Stimulated activated effector memory CD8-positive, alpha-beta T cell treated with anti-CD3 and anti-CD28 coated beads, Interleukin-12 subunit alpha, Interleukin-12 subunit beta, amount 100 ng/mL, for 72 hours (primary cell): ENCODE data around the gene CTCF.
"Not testable (repeated sequence)": the region's sequence is repeated elsewhere in the genome, so short reads cannot be mapped to it uniquely, and the experiment has no call there.

ENCODE experiments used
- ATAC-seq: fragments of 150-1000 bp; cut with Tn5 transposase; 2 replicates; pipeline ENCODE4 v1.10.0; 2021
- DNase-seq, 2 donors: peaks; one replicate each; pipeline ENCODE4 v3.0.0; 2021 to 2022; ENCODE audit warnings: low spot score in 2 of 2
- H3K27ac Mint-ChIP-seq: one replicate; pipeline ENCODE4 v1.8.0; 2022; ENCODE audit warnings: mild to moderate bottlenecking, mixed read lengths
- H3K36me3 Mint-ChIP-seq: one replicate; pipeline ENCODE4 v1.8.0; 2022; ENCODE audit warnings: mild to moderate bottlenecking, mixed read lengths
- H3K4me1 Mint-ChIP-seq: one replicate; pipeline ENCODE4 v1.8.0; 2022; ENCODE audit warnings: mixed read lengths
- H3K4me3 Mint-ChIP-seq: one replicate; pipeline ENCODE4 v1.8.0; 2022; ENCODE audit warnings: mild to moderate bottlenecking, mixed read lengths
- H3K9me3 Mint-ChIP-seq: one replicate; pipeline ENCODE4 v1.8.0; 2022; ENCODE audit warnings: mixed read lengths

CTCF gene, protein sequence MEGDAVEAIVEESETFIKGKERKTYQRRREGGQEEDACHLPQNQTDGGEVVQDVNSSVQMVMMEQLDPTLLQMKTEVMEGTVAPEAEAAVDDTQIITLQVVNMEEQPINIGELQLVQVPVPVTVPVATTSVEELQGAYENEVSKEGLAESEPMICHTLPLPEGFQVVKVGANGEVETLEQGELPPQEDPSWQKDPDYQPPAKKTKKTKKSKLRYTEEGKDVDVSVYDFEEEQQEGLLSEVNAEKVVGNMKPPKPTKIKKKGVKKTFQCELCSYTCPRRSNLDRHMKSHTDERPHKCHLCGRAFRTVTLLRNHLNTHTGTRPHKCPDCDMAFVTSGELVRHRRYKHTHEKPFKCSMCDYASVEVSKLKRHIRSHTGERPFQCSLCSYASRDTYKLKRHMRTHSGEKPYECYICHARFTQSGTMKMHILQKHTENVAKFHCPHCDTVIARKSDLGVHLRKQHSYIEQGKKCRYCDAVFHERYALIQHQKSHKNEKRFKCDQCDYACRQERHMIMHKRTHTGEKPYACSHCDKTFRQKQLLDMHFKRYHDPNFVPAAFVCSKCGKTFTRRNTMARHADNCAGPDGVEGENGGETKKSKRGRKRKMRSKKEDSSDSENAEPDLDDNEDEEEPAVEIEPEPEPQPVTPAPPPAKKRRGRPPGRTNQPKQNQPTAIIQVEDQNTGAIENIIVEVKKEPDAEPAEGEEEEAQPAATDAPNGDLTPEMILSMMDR

DNA sequence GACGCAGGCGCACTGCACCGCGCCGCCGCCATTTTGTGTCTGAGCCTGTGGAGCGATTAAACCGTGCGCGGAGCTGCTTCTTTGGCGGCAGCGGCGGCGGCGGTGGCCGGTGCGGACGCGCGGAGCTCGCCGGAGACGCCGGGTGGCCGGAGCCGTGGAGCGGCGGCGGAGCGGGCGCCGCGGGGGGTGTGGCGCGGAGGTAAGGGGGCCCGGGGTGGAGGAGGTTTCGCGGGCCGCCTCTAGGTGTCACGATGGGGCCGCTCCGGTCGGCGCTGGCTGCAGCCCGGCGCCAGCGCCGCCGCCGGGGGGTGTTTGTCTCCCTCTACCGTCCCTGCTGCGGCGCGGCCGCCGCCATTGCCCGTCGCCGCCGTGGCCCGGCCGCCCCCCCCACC is at the start of gene CTCF:
TSS of gene CTCF (plus strand) at position 1 of the 392 bp plus-strand sequence. CDS start 48,307 bp downstream, outside the sequence.
- H3K9me3 Mint-ChIP-seq = no peaks in the 10 kb centered on the region
- H3K4me3 Mint-ChIP-seq = peak within 1 kb of the TSS; percentile 84
- peak; percentile 72 for ATAC-seq
- peaks cover 18% of the 10 kb centered on the region for H3K36me3 Mint-ChIP-seq
- peaks cover 39% of the 10 kb centered on the region for H3K4me1 Mint-ChIP-seq
- H3K27ac Mint-ChIP-seq = peak within 1 kb of the TSS; percentile 94
- DNase-seq = peak in 1 of 2 donors; percentile 96

DNA sequence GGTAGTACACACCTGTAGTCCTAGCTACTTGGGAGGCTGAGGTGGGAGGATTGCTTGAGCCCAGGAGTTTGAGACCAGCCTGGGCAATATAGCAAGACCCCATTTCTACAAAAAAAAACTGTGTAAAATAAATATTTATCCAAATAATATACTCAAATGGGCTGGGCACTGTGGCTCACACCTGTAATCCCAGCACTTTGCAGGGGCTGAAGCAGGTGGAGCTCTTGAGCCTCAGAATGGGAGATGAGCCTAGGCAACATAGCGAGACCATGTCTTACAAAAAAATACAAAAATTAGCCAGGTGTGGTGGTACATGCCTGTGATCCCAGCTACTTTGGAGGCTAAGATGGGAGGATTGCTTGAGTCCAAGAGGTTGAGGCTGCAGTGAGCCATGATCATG is 48.4 kb upstream of the CTCF start:
- H3K9me3 Mint-ChIP-seq, H3K27ac Mint-ChIP-seq, DNase-seq, H3K36me3 Mint-ChIP-seq, ATAC-seq, H3K4me3 Mint-ChIP-seq: not testable (repeated sequence)
- peaks cover 13% of the 10 kb centered on the region for H3K4me1 Mint-ChIP-seq

- ATAC-seq (peak; percentile 83), DNase-seq (peak; percentile 62 to 84)
- peak overlapping the region; percentile 68 for H3K27ac Mint-ChIP-seq
- no peak overlapping the region for H3K4me3 Mint-ChIP-seq
- no peaks in the 10 kb centered on the region for H3K9me3 Mint-ChIP-seq
- H3K36me3 Mint-ChIP-seq = no peaks in the 10 kb centered on the region
- peaks cover 15% of the 10 kb centered on the region for H3K4me1 Mint-ChIP-seq
Observed at GRCh38 chr16:67514382-67514828, 47.9 kb upstream of the CTCF start.

- ATAC-seq = no peak
- no peak overlapping the region for H3K4me3 Mint-ChIP-seq
- H3K4me1 Mint-ChIP-seq = peaks cover 32% of the 10 kb centered on the region
- DNase-seq = no peak
- no peaks in the 10 kb centered on the region for H3K9me3 Mint-ChIP-seq
- H3K36me3 Mint-ChIP-seq = peaks cover 4% of the 10 kb centered on the region
- no peak overlapping the region for H3K27ac Mint-ChIP-seq
Observed at GRCh38 chr16:67516296-67517154, 45.8 kb upstream of the CTCF start.

DNA sequence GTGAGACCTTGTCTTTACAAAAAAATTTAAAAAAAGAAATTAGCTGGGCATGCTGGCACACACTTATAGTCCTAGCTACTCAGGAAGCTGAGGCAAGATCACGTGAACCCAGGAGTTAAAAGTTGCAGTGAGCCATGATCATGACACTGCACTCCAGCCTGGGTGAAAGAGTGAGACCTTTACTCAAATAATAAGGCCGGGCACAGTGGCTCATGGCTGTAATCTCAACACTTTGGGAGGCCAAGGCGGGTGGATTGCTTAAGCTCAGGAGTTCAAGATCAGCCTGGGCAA is 45.2 kb upstream of the CTCF start:
- Mint-ChIP-seq H3K4me1 (peaks cover 34% of the 10 kb centered on the region), H3K27ac (no peak overlapping the region), H3K4me3 (no peak overlapping the region), H3K9me3 (no peaks in the 10 kb centered on the region), H3K36me3 (peaks cover 5% of the 10 kb centered on the region)
- DNase-seq = no peak
- ATAC-seq = no peak

GRCh38 chr16:67517661-67518423 is 44.5 kb upstream of the CTCF start:
- DNase-seq = no peak

DNA sequence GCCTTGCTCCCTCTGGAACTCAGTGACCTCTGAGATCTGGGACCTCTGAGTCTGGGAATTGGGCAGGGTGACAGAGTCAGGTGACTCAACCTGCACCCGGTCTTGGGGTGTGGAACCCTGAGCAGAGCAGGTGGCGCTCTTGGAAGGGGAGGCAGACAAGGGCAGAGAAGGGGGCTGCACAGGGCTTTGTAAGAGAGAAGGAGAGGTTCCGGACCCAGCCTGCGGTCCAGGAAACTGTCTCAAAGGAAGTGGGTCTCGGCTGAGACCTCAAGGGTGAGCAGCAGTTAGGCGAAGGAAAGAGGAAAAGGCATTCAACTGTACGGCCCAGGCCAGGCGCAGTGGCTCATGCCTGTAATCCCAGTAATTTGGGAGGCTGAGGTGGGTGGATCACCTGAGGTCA is 43.6 kb upstream of the CTCF start:
- peaks cover 5% of the 10 kb centered on the region for H3K36me3 Mint-ChIP-seq
- ATAC-seq (no peak), DNase-seq (no peak)
- H3K27ac Mint-ChIP-seq = no peak overlapping the region
- H3K4me1 Mint-ChIP-seq = peaks cover 39% of the 10 kb centered on the region
- H3K9me3 Mint-ChIP-seq = no peaks in the 10 kb centered on the region
- peak overlapping the region; percentile 20 for H3K4me3 Mint-ChIP-seq

More at GRCh38 chr16:67517661-67518423, 44.5 kb upstream of the CTCF start:
- Mint-ChIP-seq H3K36me3 (peaks cover 5% of the 10 kb centered on the region), H3K27ac (no peak overlapping the region), H3K9me3 (no peaks in the 10 kb centered on the region), H3K4me3 (no peak overlapping the region), H3K4me1 (peaks cover 38% of the 10 kb centered on the region)
- ATAC-seq = no peak

- H3K27ac Mint-ChIP-seq = no peak overlapping the region
- peak overlapping the region; percentile 20 for H3K4me3 Mint-ChIP-seq
- ATAC-seq = no peak
- H3K4me1 Mint-ChIP-seq = peaks cover 39% of the 10 kb centered on the region
- no peaks in the 10 kb centered on the region for H3K9me3 Mint-ChIP-seq
- peaks cover 5% of the 10 kb centered on the region for H3K36me3 Mint-ChIP-seq
- no peak for DNase-seq
Observed at GRCh38 chr16:67519242-67519641, 43.1 kb upstream of the CTCF start.

DNA sequence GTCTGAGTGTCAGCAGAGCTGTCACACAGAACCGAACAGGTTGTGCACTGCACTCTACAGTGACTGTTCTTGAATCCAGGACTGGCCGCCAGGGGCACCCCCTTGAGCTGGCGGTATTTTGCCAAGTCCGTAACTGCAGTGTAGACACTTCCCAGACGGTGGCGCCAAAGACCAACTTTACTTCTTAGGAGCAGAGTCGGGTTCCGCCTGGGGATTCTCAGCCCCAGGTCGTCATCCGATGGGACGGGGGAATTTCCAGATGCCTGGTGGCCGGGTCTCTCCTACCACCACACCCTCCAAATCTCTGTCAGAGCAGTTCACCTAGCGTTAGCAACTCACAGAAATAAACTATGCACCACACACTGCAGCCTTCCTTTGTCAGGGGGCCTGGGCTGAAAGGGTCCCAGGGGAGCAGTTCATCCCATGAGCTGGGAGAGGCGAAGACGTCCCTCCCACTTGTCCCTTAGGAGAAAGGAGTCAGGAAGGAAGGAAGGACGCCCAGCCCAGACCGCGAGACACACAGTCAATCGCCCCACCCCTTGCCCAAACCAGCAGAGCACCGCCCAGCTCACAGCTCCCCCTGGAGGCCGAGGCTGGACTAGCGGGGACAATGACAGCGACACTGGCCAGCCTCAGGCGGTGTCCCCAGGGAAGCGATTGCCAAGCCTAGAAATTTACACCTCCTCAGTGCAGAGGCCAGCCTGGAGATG is 41.1 kb upstream of the CTCF start:
- peak; percentile 92 for ATAC-seq
- no peaks in the 10 kb centered on the region for H3K9me3 Mint-ChIP-seq
- peak overlapping the region; percentile 98 for H3K27ac Mint-ChIP-seq
- peaks cover 35% of the 10 kb centered on the region for H3K4me1 Mint-ChIP-seq
- peak overlapping the region; percentile 94 for H3K4me3 Mint-ChIP-seq
- H3K36me3 Mint-ChIP-seq = peaks cover 5% of the 10 kb centered on the region
- peak; percentile 98 to 99 for DNase-seq

- H3K36me3 Mint-ChIP-seq = peaks cover 5% of the 10 kb centered on the region
- DNase-seq (no peak), ATAC-seq (no peak)
- H3K4me1 Mint-ChIP-seq = peaks cover 27% of the 10 kb centered on the region
- peak overlapping the region; percentile 63 for H3K27ac Mint-ChIP-seq
- H3K4me3 Mint-ChIP-seq = no peak overlapping the region
- H3K9me3 Mint-ChIP-seq = no peaks in the 10 kb centered on the region
Observed at GRCh38 chr16:67525176-67525860, 37.0 kb upstream of the CTCF start.

GRCh38 chr16:67526149-67526791 is 36.1 kb upstream of the CTCF start:
- ATAC-seq (no peak), DNase-seq (no peak)
- H3K4me1 Mint-ChIP-seq = peaks cover 27% of the 10 kb centered on the region
- H3K9me3 Mint-ChIP-seq = no peaks in the 10 kb centered on the region
- H3K27ac Mint-ChIP-seq = no peak overlapping the region
- H3K36me3 Mint-ChIP-seq = peaks cover 4% of the 10 kb centered on the region
- peak overlapping the region; percentile 77 for H3K4me3 Mint-ChIP-seq

- Mint-ChIP-seq H3K9me3 (no peaks in the 10 kb centered on the region), H3K4me3 (peak within 1 kb of the TSS; percentile 77), H3K36me3 (no peaks in the 10 kb centered on the region), H3K27ac (peak within 1 kb of the TSS; percentile 37), H3K4me1 (peaks cover 29% of the 10 kb centered on the region)
- ATAC-seq = peak; percentile 70
- no peak for DNase-seq
Observed at GRCh38 chr16:67528222-67528869, 34.0 kb upstream of the CTCF start, which contains the start of gene RIPOR1. Gene RIPOR1, plus strand, starts transcription at chr16:67528829. Its CDS starts 9,618 bp downstream, at chr16:67538447.
